ENCODE results near the gene FBXW7. TPM values are rescaled to one million over a fixed set of nuclear protein-coding genes. Genes with fewer than 3 reads are reported as not detected.

The FBXW7 gene
- total RNA-seq, 1 donor from 2014 or later = 61.1 TPM

DNA sequence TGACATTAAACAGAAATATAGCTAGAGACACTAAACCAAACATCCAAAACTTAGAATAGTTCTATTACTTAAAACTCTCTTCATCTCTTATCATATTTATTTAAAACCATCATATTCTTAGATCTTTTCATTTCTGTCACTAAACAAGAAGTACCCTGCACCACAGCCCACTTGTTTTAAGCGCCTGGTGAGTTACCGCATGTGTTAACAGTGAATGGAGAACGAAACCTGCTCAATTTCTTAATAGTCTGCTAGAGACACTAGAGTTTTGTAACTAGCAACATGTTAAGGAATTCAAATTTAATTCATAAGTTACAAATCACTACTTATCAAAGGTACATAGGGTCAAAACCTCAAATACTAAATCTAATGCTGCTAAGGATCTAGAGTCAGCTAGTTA lies 111.5 kb downstream of the FBXW7 start:
- H3K27ac ChIP-seq = no peak overlapping the region
- H3K4me1 ChIP-seq = no peaks in the 10 kb centered on the region
- no peaks in the 10 kb centered on the region for H3K36me3 ChIP-seq
- H3K4me3 ChIP-seq = no peak overlapping the region
- H3K9me3 ChIP-seq = no peaks in the 10 kb centered on the region
- DNase-seq (ENCODE audit: extremely low spot score in 2 of 2) = no peak
- H3K27me3 ChIP-seq = no peaks in the 10 kb centered on the region
- intact Hi-C loops (cut with DNase I) = no loop called here
- TF ChIP-seq POLR2A (IDR thresholded peaks at IDR 0.05) (no peak), POLR2AphosphoS5 (IDR thresholded peaks at IDR 0.05; ENCODE audit: insufficient read depth in 1 of 2, low read depth in 1 of 2) (no peak)
- TF ChIP-seq, protein P1, sequence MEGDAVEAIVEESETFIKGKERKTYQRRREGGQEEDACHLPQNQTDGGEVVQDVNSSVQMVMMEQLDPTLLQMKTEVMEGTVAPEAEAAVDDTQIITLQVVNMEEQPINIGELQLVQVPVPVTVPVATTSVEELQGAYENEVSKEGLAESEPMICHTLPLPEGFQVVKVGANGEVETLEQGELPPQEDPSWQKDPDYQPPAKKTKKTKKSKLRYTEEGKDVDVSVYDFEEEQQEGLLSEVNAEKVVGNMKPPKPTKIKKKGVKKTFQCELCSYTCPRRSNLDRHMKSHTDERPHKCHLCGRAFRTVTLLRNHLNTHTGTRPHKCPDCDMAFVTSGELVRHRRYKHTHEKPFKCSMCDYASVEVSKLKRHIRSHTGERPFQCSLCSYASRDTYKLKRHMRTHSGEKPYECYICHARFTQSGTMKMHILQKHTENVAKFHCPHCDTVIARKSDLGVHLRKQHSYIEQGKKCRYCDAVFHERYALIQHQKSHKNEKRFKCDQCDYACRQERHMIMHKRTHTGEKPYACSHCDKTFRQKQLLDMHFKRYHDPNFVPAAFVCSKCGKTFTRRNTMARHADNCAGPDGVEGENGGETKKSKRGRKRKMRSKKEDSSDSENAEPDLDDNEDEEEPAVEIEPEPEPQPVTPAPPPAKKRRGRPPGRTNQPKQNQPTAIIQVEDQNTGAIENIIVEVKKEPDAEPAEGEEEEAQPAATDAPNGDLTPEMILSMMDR (IDR thresholded peaks at IDR 0.05) = no peak

DNA sequence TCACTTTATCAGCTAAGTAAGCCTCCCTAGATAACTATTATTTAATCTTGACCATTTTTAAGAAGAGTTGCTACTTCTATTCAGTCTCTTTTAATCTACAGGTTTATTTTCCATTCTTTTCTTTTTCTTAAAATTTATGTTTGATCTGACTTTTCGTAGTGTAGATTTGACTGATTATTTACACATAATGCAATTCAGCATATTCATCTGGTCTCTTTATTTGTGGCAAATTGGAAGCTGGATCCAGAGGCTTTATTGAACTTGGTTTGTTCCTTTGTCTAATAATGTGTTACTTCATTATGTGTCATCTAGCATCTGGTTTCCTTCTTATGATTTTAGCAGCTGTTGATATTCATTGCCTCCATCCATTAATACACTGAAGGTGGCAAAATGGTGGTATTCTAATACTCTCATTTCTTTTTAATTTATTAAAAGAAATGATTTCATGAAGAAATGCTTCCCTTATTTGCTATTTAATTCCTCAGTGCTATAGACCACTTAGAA lies 113.0 kb downstream of the FBXW7 start:
- TF ChIP-seq POLR2A (IDR thresholded peaks at IDR 0.05) (no peak), POLR2AphosphoS5 (IDR thresholded peaks at IDR 0.05; ENCODE audit: insufficient read depth in 1 of 2, low read depth in 1 of 2) (no peak)
- TF ChIP-seq, protein P1 (IDR thresholded peaks at IDR 0.05) = no peak

DNA sequence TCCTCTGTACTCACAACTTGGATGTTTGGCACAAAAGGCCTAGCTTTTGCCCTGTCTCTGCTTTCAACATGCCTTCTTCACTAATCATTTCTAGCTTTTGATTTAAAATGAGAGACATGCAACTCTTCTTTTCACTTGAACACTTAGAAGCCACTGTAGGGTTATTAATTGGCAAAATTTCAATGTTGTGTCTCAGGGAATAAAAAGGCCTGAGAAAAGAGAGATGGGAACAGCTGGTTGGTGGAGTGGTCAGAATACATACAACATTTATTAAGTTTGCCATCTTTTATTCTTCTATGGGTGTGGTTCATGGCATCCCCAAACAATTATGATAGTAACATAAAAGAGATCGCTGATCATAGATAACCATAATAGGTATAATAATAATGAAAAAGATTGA lies 114.3 kb downstream of the FBXW7 start:
- H3K27me3 ChIP-seq = no peaks in the 10 kb centered on the region
- no peaks in the 10 kb centered on the region for H3K36me3 ChIP-seq
- H3K4me3 ChIP-seq = no peak overlapping the region
- intact Hi-C loops (cut with DNase I) = no loop called here
- H3K27ac ChIP-seq = no peak overlapping the region
- TF ChIP-seq, protein P1 (IDR thresholded peaks at IDR 0.05) = no peak
- TF ChIP-seq POLR2A (IDR thresholded peaks at IDR 0.05) (no peak), POLR2AphosphoS5 (IDR thresholded peaks at IDR 0.05; ENCODE audit: insufficient read depth in 1 of 2, low read depth in 1 of 2) (no peak)
- no peaks in the 10 kb centered on the region for H3K9me3 ChIP-seq
- no peaks in the 10 kb centered on the region for H3K4me1 ChIP-seq
- no peak for DNase-seq (ENCODE audit: extremely low spot score in 2 of 2)

More for the DNA sequence above, 113.0 kb downstream of the FBXW7 start:
- Histone ChIP-seq H3K27me3 (no peaks in the 10 kb centered on the region), H3K9me3 (no peaks in the 10 kb centered on the region), H3K27ac (no peak overlapping the region), H3K4me1 (no peaks in the 10 kb centered on the region), H3K4me3 (no peak overlapping the region), H3K36me3 (no peaks in the 10 kb centered on the region)
- DNase-seq (ENCODE audit: extremely low spot score in 2 of 2) = no peak
- intact Hi-C loops (cut with DNase I) = no loop called here

DNA sequence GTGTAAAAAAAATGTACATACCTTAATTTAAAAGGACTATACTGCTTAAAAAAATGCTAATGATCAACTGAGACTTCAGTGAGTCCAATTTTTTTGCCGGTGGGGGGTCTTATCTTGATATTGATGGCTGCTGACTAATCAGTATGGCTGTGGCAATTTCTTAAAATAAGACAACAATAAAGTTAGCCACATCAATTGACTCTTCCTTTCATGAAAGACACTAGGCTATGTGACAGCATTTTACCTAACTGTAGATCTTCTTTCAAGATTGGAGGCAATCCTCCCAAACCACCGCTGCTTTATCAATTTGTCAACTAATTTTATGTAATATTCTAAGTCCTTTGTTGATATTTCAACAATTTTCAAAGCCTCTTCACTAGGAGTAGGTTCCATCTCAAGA lies 116.1 kb downstream of the FBXW7 start:
- intact Hi-C loops (cut with DNase I) = no loop called here
- Histone ChIP-seq H3K36me3 (no peaks in the 10 kb centered on the region), H3K27ac (no peak overlapping the region)

DNA sequence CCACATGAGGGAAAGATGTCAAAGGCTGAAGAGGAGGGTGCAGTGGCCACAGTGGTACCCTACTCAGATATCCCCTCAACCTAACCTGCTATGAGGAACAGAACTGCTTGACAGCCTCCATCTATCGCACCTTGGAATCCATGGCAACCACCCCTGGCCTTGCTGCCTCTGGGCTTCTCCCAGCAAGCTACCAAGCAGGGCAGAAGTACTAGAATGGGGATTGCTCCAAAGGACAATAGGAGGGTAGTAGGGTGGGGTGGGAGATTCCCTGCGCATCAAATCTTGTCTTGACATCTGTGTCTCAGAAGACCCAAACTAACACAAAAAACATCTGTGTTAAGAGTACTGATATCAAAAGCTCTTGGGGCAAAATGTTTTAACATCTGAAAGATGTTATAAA lies 118.2 kb downstream of the FBXW7 start:
- Histone ChIP-seq H3K4me3 (no peak overlapping the region), H3K9me3 (no peaks in the 10 kb centered on the region), H3K27me3 (no peaks in the 10 kb centered on the region), H3K36me3 (no peaks in the 10 kb centered on the region), H3K27ac (no peak overlapping the region), H3K4me1 (no peaks in the 10 kb centered on the region)
- no peak for DNase-seq (ENCODE audit: extremely low spot score in 2 of 2)
- no peak for TF ChIP-seq POLR2A (IDR thresholded peaks at IDR 0.05)
- TF ChIP-seq, protein P1 (IDR thresholded peaks at IDR 0.05) = no peak
- no peak for TF ChIP-seq POLR2AphosphoS5 (IDR thresholded peaks at IDR 0.05; ENCODE audit: insufficient read depth in 1 of 2, low read depth in 1 of 2)
- intact Hi-C loops (cut with DNase I) = no loop called here

More for the DNA sequence above, 116.1 kb downstream of the FBXW7 start:
- H3K27me3 ChIP-seq = no peaks in the 10 kb centered on the region
- H3K9me3 ChIP-seq = no peaks in the 10 kb centered on the region
- no peak overlapping the region for H3K4me3 ChIP-seq
- DNase-seq (ENCODE audit: extremely low spot score in 2 of 2) = no peak
- no peaks in the 10 kb centered on the region for H3K4me1 ChIP-seq
- TF ChIP-seq POLR2A (IDR thresholded peaks at IDR 0.05) = no peak
- TF ChIP-seq, protein P1 (IDR thresholded peaks at IDR 0.05) = no peak
